ENCODE results near the gene ADGRD1.

The ADGRD1 gene

GRCh38 chr12:131115766-131116467 lies 162.2 kb downstream of the ADGRD1 start:
- Histone ChIP-seq H3K4me1 (ENCODE audit: control insufficient read depth, low read length) (no peaks in the 10 kb centered on the region), H3K9me3 (ENCODE audit: control insufficient read depth, insufficient read depth, low read length) (no peaks in the 10 kb centered on the region)

DNA sequence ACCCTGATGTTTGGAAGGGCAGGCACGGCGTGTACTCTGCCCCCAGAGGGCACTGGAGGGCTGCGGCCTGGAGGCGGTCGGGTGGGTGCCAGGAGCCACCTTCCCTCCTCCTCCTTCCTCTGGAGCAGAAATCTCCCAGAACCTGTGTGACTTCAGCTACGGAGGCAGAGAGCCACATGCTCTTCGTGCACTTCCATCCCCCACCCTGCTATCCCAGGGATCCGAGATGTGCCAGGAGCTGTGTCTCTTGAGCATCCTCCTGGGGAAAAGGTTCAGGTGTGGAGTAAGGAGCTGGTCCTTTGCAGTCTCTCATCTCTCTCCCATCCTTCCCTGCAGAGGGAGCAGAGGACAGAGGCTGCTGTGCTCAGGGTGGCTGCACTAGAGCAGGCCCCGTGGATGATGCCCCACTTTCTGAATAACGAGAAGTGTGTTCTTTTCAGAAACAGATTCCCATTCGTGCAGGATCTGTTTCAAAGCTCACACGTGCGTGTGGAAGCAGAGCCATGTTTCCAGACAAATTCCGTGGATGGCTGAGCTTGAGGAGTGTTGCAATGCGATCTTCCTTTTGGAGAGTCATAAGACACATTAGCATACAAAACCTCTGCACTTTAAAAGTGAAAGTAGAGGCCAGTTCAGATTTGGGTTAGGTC lies 162.9 kb downstream of the ADGRD1 start:
- Histone ChIP-seq H4K20me1 (ENCODE audit: control insufficient read depth, insufficient read depth, low read depth, low read length) (no peaks in the 10 kb centered on the region), H3F3A (ENCODE audit: control insufficient read depth, insufficient read depth) (no peaks in the 10 kb centered on the region), H3K79me2 (ENCODE audit: control insufficient read depth, low read length) (no peaks in the 10 kb centered on the region), H3K27ac (ENCODE audit: low read depth, low read length) (no peak overlapping the region), H3K4me2 (ENCODE audit: low read length) (no peak overlapping the region), H3K9me3 (ENCODE audit: control insufficient read depth, insufficient read depth, low read length) (no peaks in the 10 kb centered on the region), H3K4me1 (ENCODE audit: control insufficient read depth, low read length) (no peaks in the 10 kb centered on the region), H3K4me3 (ENCODE audit: low read length) (no peak overlapping the region), H3K9me2 (replicated peaks; ENCODE audit: control insufficient read depth, low read length) (no peaks in the 10 kb centered on the region), H3K27me3 (ENCODE audit: control insufficient read depth, low read length) (no peaks in the 10 kb centered on the region; the same call in 1 of the 2 replicates), H3K36me3 (ENCODE audit: control insufficient read depth, low read length) (no peaks in the 10 kb centered on the region)
- TF ChIP-seq CTCF (IDR thresholded peaks at IDR 0.05; ENCODE audit: low read depth, low read length, poor library complexity, severe bottlenecking) (peak; percentile 41), EZH2phosphoT487 (IDR thresholded peaks at IDR 0.05; ENCODE audit: borderline replicate concordance, low read length) (no peak)

More at GRCh38 chr12:131115766-131116467, 162.2 kb downstream of the ADGRD1 start:
- Histone ChIP-seq H3K27me3 (ENCODE audit: control insufficient read depth, low read length) (no peaks in the 10 kb centered on the region; the same call in 1 of the 2 replicates), H3K9me2 (replicated peaks; ENCODE audit: control insufficient read depth, low read length) (no peaks in the 10 kb centered on the region), H3F3A (ENCODE audit: control insufficient read depth, insufficient read depth) (no peaks in the 10 kb centered on the region), H3K79me2 (ENCODE audit: control insufficient read depth, low read length) (no peaks in the 10 kb centered on the region), H3K4me2 (ENCODE audit: low read length) (no peak overlapping the region), H4K20me1 (ENCODE audit: control insufficient read depth, insufficient read depth, low read depth, low read length) (no peaks in the 10 kb centered on the region), H3K27ac (ENCODE audit: low read depth, low read length) (no peak overlapping the region), H3K36me3 (ENCODE audit: control insufficient read depth, low read length) (no peaks in the 10 kb centered on the region), H3K4me3 (ENCODE audit: low read length) (no peak overlapping the region)
- TF ChIP-seq EZH2phosphoT487 (IDR thresholded peaks at IDR 0.05; ENCODE audit: borderline replicate concordance, low read length) = no peak
- TF ChIP-seq CTCF (IDR thresholded peaks at IDR 0.05; ENCODE audit: low read depth, low read length, poor library complexity, severe bottlenecking) = no peak

DNA sequence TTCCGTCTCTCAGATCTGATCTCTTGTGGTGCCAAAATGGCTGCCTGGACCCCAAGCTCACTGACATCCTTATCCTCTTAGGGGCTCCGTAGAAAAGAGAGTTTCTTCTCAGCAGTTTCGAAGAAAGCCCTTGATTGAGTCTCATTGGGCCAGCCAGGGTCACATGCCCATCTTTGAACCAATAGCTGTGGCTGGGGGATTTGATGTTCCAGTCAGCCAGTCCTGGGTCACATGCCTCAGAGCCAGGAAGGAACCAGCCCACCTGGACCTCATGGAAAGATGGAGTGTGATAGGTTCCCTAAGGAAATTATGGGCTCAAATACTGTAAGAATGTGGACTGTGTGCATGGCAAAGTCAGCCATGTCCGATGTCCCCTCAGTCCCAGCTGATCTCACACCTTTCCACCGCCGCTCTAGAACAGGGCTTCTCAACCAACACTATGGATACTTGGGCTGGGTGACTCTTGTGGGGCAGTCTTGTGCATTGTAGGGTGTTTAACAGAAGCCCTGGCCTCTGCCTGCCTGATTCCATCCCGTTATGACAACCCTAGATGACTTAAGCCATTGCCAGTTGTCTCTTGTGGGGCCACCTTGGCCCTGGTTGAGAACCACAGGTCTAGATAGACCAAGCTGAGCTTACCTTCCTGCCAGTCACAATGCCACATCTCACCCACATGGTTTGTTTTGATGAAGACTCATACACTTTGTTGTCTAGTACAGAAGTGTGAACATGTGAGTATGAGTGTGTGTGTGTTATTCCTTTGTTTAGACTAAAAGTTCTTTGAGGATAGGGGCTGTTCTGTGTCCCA lies 163.9 kb downstream of the ADGRD1 start:
- Histone ChIP-seq H4K20me1 (ENCODE audit: control insufficient read depth, insufficient read depth, low read depth, low read length) (no peaks in the 10 kb centered on the region), H3K4me1 (ENCODE audit: control insufficient read depth, low read length) (no peaks in the 10 kb centered on the region), H3F3A (ENCODE audit: control insufficient read depth, insufficient read depth) (no peaks in the 10 kb centered on the region), H3K4me3 (ENCODE audit: low read length) (no peak overlapping the region), H3K79me2 (ENCODE audit: control insufficient read depth, low read length) (no peaks in the 10 kb centered on the region), H3K27me3 (ENCODE audit: control insufficient read depth, low read length) (no peaks in the 10 kb centered on the region), H3K27ac (ENCODE audit: low read depth, low read length) (no peak overlapping the region), H3K9me3 (ENCODE audit: control insufficient read depth, insufficient read depth, low read length) (no peaks in the 10 kb centered on the region), H3K4me2 (ENCODE audit: low read length) (no peak overlapping the region), H3K36me3 (ENCODE audit: control insufficient read depth, low read length) (no peaks in the 10 kb centered on the region), H3K9me2 (replicated peaks; ENCODE audit: control insufficient read depth, low read length) (no peaks in the 10 kb centered on the region)
- TF ChIP-seq CTCF (IDR thresholded peaks at IDR 0.05; ENCODE audit: low read depth, low read length, poor library complexity, severe bottlenecking) (no peak), EZH2phosphoT487 (IDR thresholded peaks at IDR 0.05; ENCODE audit: borderline replicate concordance, low read length) (no peak)
